ENCODE measurements around the gene HAUS7. TPM values are rescaled to one million over a fixed set of nuclear protein-coding genes. Genes with fewer than 3 reads are reported as not detected.

HAUS7 gene
- total RNA-seq, 4 donors from 2014 or later = 5.1 to 34.4 (median 27.1) TPM

DNA sequence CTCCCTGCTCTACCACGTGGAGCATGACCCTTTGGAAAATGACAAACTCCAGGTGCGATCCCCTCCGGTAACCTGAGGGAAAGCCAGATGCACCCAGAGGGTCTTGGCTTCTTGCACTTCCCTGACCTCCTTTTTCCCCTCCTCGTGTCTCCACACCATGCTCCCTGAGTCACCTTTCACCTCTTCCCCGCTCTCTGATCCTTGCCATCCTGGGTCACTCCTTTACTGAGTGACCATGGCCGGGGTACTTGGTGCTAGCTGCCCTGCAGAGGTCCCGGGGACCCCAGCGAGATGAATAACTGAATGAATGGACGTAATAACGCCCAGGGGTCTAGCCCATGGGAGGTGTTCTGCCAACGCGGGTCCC, 59.5 kb downstream of the HAUS7 start:
- no peaks in the 10 kb centered on the region for H3K9me3 ChIP-seq
- no peaks in the 10 kb centered on the region for H3K36me3 ChIP-seq
- intact Hi-C loops (cut with DNase I; ENCODE audit: low total_unique reads) = no loop called here
- H3K27me3 ChIP-seq = no peaks in the 10 kb centered on the region
- H3K4me1 ChIP-seq = no peaks in the 10 kb centered on the region
- TF ChIP-seq, protein P1, sequence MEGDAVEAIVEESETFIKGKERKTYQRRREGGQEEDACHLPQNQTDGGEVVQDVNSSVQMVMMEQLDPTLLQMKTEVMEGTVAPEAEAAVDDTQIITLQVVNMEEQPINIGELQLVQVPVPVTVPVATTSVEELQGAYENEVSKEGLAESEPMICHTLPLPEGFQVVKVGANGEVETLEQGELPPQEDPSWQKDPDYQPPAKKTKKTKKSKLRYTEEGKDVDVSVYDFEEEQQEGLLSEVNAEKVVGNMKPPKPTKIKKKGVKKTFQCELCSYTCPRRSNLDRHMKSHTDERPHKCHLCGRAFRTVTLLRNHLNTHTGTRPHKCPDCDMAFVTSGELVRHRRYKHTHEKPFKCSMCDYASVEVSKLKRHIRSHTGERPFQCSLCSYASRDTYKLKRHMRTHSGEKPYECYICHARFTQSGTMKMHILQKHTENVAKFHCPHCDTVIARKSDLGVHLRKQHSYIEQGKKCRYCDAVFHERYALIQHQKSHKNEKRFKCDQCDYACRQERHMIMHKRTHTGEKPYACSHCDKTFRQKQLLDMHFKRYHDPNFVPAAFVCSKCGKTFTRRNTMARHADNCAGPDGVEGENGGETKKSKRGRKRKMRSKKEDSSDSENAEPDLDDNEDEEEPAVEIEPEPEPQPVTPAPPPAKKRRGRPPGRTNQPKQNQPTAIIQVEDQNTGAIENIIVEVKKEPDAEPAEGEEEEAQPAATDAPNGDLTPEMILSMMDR (IDR thresholded peaks at IDR 0.05) = no peak
- no peak for TF ChIP-seq POLR2A (IDR thresholded peaks at IDR 0.05)
- peak overlapping the region; percentile 43 to 50 for H3K4me3 ChIP-seq
- DNase-seq = no peak
- peak overlapping the region in 1 of 2 donors; percentile 3 for H3K27ac ChIP-seq

DNA sequence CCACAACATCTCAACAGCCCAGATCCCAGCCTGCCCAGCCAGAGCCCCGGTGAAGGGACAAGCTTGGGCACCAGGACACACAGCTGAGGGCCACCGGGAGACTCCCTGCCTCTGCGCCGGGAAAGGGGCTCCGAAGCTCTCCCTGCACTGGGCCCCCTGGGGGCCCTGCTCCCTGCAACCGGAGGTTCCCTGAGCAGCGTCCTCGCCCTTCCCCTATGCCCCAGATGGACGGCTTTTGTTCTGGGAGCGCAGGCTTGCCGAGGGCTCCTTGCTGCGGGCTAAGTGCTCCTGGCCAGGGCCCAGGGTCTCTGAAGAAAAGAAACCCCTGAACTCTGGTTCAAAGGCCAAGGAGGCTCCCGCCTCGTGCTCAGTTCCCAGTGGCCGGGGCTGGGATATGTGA, 60.0 kb downstream of the HAUS7 start:
- H3K4me3 ChIP-seq = no peak overlapping the region
- H3K4me1 ChIP-seq = no peaks in the 10 kb centered on the region
- no peaks in the 10 kb centered on the region for H3K36me3 ChIP-seq
- H3K9me3 ChIP-seq = no peaks in the 10 kb centered on the region
- no peak for TF ChIP-seq POLR2A (IDR thresholded peaks at IDR 0.05)
- TF ChIP-seq, protein P1 (IDR thresholded peaks at IDR 0.05) = no peak
- H3K27ac ChIP-seq = no peak overlapping the region
- no peak for DNase-seq
- intact Hi-C loops (cut with DNase I; ENCODE audit: low total_unique reads) = no loop called here
- H3K27me3 ChIP-seq = no peaks in the 10 kb centered on the region

DNA sequence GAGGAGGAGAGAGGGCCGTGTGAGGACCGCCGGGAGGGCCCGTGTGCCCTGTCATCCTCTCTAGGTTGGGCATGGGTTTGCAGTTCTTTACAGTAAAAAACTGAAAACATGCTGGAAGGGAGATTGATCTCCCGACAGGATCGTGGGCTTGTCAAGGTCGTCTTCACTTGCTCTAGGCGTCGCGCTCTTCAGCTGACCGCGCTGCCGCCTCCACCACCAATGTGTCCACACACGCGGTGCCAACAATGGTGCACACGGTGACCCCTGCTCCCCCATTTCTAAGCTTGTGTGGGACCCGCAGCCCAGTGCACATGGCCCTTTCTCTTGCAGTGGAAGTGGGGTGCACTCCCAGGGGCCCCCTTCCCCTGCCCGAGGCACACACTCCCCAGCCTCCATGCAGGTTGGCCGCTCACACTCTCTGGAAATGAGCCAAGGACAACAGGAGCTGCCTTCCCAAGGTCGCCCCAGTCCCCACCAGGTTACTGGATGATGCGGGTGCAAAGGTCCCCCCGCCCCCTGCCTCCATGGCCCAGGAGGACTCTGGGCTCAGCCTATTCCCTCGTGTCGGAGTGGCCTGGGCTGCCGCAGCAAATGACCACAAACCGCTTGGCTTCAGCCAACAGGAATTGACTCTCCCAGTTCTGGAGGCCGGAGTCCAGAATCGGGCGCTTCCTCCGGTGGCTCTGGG, 60.8 kb downstream of the HAUS7 start:
- no peak for DNase-seq
- Histone ChIP-seq H3K27me3 (no peaks in the 10 kb centered on the region), H3K9me3 (no peaks in the 10 kb centered on the region), H3K4me1 (no peaks in the 10 kb centered on the region), H3K4me3 (no peak overlapping the region), H3K36me3 (no peaks in the 10 kb centered on the region), H3K27ac (no peak overlapping the region)
- intact Hi-C loops (cut with DNase I; ENCODE audit: low total_unique reads) = no loop called here
- TF ChIP-seq, protein P1 (IDR thresholded peaks at IDR 0.05) = no peak
- no peak for TF ChIP-seq POLR2A (IDR thresholded peaks at IDR 0.05)

DNA sequence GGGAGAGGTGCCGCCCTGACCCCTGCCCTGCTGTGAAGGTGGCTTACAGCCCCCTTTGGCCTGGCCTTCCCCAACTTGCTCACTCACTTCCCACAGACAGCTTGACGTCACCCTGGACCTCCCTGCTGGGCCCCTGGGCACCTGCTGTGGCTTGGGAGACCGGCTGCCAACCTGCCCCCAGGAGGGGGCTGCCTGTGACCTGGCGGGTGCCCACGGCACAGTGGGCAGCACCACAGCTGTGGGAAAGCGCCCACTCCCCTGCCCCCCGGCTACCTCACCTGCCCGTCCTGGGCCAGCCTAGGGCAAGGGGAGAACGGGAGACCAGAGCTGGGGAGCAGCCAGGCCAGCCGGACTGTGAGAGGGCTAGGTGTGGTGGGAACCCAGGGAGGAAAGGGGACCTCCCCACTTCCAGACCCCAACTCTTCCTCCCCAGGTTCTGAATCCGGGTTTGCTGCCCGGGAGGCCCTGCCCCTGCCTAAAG, 61.5 kb downstream of the HAUS7 start:
- no peak overlapping the region for H3K27ac ChIP-seq
- no peaks in the 10 kb centered on the region for H3K9me3 ChIP-seq
- no peak for TF ChIP-seq POLR2A (IDR thresholded peaks at IDR 0.05)
- TF ChIP-seq, protein P1 (IDR thresholded peaks at IDR 0.05) = no peak
- intact Hi-C loops (cut with DNase I; ENCODE audit: low total_unique reads) = no loop called here
- H3K27me3 ChIP-seq = no peaks in the 10 kb centered on the region
- H3K4me1 ChIP-seq = no peaks in the 10 kb centered on the region
- DNase-seq = no peak
- no peaks in the 10 kb centered on the region for H3K36me3 ChIP-seq
- H3K4me3 ChIP-seq = no peak overlapping the region

DNA sequence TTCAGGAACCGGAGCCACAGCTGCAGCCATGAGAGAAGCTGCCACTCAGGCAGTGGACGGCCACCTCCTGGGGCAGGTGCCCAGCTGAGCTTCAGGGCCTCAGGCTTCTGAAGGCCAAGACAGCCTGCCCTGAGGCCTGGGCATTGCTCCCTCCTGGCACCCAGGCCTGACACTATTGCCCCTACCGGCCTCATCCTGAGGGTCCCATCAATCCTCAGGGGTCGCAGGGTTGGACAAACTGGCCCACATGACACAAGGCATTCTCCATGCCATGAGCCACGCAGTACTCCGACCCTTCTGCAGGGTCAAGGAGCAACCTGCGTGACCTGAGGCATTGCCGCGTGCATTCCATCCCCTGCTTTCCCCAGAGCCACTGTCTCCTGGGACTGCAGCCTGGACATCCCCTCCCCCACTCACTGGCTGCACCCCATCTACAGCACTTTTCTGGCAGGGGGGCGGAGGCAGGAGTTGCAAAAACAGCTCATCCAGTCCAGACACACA, 62.1 kb downstream of the HAUS7 start:
- no peak for TF ChIP-seq POLR2A (IDR thresholded peaks at IDR 0.05)
- TF ChIP-seq, protein P1 (IDR thresholded peaks at IDR 0.05) = no peak
- H3K27ac ChIP-seq = no peak overlapping the region
- H3K9me3 ChIP-seq = no peaks in the 10 kb centered on the region
- intact Hi-C loops (cut with DNase I; ENCODE audit: low total_unique reads) = no loop called here
- no peaks in the 10 kb centered on the region for H3K4me1 ChIP-seq
- no peak overlapping the region for H3K4me3 ChIP-seq
- no peak for DNase-seq
- H3K36me3 ChIP-seq = no peaks in the 10 kb centered on the region
- no peaks in the 10 kb centered on the region for H3K27me3 ChIP-seq

All from uterus (tissue), 4 donors.